Neuron (in vitro differentiated cells): Measurements from ENCODE around the gene FSTL5.

Source experiments
- H2AFZ ChIP-seq: one replicate; pipeline ENCODE4 v1.6.1; 2013; ENCODE audit warnings: low read depth, mild to moderate bottlenecking, inconsistent platforms, low read length, moderate library complexity
- H3K27me3 ChIP-seq: one replicate; pipeline ENCODE4 v1.6.1; 2013; ENCODE audit warnings: low read length; ENCODE audit not compliant: insufficient read depth
- H3K36me3 ChIP-seq: one replicate; pipeline ENCODE4 v1.6.1; 2013; ENCODE audit warnings: low read length; ENCODE audit not compliant: insufficient read depth
- H3K4me1 ChIP-seq: one replicate; pipeline ENCODE4 v1.6.1; 2013; ENCODE audit warnings: low read length; ENCODE audit not compliant: insufficient read depth
- H3K4me3 ChIP-seq: 2 replicates; pipeline ENCODE4 v1.5.1; 2013; ENCODE audit warnings: mild to moderate bottlenecking, low read length, moderate library complexity
- H3K9me3 ChIP-seq: one replicate; pipeline ENCODE4 v1.6.1; 2013; ENCODE audit warnings: low read length

The FSTL5 gene

DNA sequence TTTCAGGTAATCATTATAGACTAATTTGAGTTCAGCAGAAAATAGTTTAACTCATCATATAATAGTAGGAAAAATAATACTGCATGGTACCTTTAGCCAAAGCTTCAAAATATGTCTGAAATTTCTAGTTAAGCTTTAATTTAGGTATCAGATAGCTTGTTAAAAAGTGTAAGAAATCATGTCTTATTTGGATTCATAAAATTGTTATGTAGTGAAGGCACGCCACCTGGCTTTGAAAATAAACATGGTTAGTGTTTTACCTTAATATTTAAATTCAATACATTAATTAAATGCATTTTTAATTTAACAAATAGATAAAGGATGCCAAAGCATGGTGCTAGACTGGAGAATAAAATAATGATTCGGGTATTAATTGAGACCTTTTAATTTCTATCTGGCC lies 211.4 kb downstream of the FSTL5 start:
- no peaks in the 10 kb centered on the region for H3K4me1 ChIP-seq
- no peak overlapping the region for H3K4me3 ChIP-seq
- H3K36me3 ChIP-seq: no peaks in the 10 kb centered on the region
- no peaks in the 10 kb centered on the region for H3K9me3 ChIP-seq
- H3K27me3 ChIP-seq: no peaks in the 10 kb centered on the region
- no peak overlapping the region for H2AFZ ChIP-seq

DNA sequence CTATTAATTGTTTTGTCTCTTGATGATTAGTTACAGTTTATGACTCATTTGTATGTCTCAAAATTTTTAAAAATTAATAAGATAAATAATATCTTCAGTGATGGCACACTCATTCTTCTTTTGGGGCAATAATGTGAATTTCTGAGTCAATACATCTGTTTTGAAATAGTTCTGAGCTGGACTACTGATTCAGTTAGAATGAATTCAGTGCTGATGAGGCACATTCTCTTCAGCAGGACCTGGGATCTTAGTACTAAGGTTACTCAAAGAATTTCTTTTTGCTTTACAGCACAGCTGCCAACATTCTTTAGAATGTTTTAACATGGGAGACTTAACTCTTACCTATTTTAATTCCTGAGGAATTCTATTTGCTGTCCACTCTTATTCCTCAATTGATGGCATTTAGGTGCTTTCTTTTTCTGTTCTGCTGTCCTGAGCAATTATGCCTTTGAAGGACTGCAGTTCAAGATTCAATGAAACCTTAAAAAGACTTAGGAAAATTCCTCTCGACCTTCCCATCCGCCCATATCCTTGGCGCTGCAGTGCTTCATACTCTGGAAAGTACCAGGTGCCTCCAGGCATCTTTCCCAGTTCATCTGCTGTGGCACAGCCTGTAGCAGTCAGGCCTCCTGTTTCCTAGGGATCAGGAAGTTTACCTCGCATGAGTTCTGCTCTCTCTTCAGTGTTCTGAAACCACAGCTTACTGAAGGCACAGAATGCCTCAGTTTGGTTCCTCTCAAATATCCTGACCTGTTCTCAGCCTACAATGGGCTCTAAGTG lies 213.7 kb downstream of the FSTL5 start:
- no peaks in the 10 kb centered on the region for H3K36me3 ChIP-seq
- no peaks in the 10 kb centered on the region for H3K27me3 ChIP-seq
- no peaks in the 10 kb centered on the region for H3K9me3 ChIP-seq
- no peak overlapping the region for H3K4me3 ChIP-seq
- no peaks in the 10 kb centered on the region for H3K4me1 ChIP-seq
- H2AFZ ChIP-seq: no peak overlapping the region

GRCh38 chr4:161948026-161948770 lies 215.6 kb downstream of the FSTL5 start:
- H3K9me3 ChIP-seq: no peaks in the 10 kb centered on the region
- no peak overlapping the region for H2AFZ ChIP-seq
- no peaks in the 10 kb centered on the region for H3K36me3 ChIP-seq
- no peaks in the 10 kb centered on the region for H3K27me3 ChIP-seq
- H3K4me1 ChIP-seq: no peaks in the 10 kb centered on the region
- no peak overlapping the region for H3K4me3 ChIP-seq

- H3K36me3 ChIP-seq: no peaks in the 10 kb centered on the region
- H3K4me3 ChIP-seq: no peak overlapping the region
- H3K27me3 ChIP-seq: no peaks in the 10 kb centered on the region
- H2AFZ ChIP-seq: no peak overlapping the region
- no peaks in the 10 kb centered on the region for H3K4me1 ChIP-seq
- no peaks in the 10 kb centered on the region for H3K9me3 ChIP-seq
Observed at GRCh38 chr4:161937596-161937995, 226.2 kb downstream of the FSTL5 start.

- Histone ChIP-seq H3K4me1 (no peaks in the 10 kb centered on the region), H2AFZ (no peak overlapping the region), H3K36me3 (no peaks in the 10 kb centered on the region), H3K27me3 (no peaks in the 10 kb centered on the region), H3K4me3 (no peak overlapping the region), H3K9me3 (no peaks in the 10 kb centered on the region)
Observed at GRCh38 chr4:161936625-161937550, 226.9 kb downstream of the FSTL5 start.

- H3K9me3 ChIP-seq: no peaks in the 10 kb centered on the region
- no peaks in the 10 kb centered on the region for H3K36me3 ChIP-seq
- no peaks in the 10 kb centered on the region for H3K27me3 ChIP-seq
- no peak overlapping the region for H2AFZ ChIP-seq
- H3K4me3 ChIP-seq: no peak overlapping the region
- no peaks in the 10 kb centered on the region for H3K4me1 ChIP-seq
Observed at GRCh38 chr4:161931089-161931488, 232.7 kb downstream of the FSTL5 start.

DNA sequence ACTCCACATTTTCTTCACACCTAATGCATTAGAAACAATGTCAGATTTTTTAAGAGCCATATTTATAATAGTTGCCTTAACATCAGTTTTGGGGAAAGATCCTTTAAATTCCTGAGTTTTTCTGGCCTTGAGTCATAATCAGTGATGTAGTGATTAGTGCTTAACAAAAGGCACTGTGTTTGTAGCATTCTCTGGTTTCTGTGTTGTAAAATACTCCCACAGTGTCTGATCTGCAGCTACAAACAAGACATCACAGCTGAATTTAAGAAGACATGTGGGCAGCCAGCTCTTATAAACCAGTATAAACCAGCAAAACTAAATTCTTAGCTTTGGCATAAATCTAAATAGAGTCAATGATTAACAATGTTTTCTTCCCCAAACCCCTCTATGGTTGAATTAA lies 233.8 kb downstream of the FSTL5 start:
- Histone ChIP-seq H3K27me3 (no peaks in the 10 kb centered on the region), H3K4me1 (no peaks in the 10 kb centered on the region), H2AFZ (peak overlapping the region; percentile 36)

GRCh38 chr4:161926033-161926828 lies 237.6 kb downstream of the FSTL5 start:
- no peaks in the 10 kb centered on the region for H3K36me3 ChIP-seq
- H3K4me1 ChIP-seq: no peaks in the 10 kb centered on the region
- no peaks in the 10 kb centered on the region for H3K9me3 ChIP-seq
- no peak overlapping the region for H3K4me3 ChIP-seq
- no peak overlapping the region for H2AFZ ChIP-seq
- H3K27me3 ChIP-seq: no peaks in the 10 kb centered on the region

More for the DNA sequence above, 233.8 kb downstream of the FSTL5 start:
- Histone ChIP-seq H3K4me3 (no peak overlapping the region), H3K9me3 (no peaks in the 10 kb centered on the region), H3K36me3 (no peaks in the 10 kb centered on the region)

DNA sequence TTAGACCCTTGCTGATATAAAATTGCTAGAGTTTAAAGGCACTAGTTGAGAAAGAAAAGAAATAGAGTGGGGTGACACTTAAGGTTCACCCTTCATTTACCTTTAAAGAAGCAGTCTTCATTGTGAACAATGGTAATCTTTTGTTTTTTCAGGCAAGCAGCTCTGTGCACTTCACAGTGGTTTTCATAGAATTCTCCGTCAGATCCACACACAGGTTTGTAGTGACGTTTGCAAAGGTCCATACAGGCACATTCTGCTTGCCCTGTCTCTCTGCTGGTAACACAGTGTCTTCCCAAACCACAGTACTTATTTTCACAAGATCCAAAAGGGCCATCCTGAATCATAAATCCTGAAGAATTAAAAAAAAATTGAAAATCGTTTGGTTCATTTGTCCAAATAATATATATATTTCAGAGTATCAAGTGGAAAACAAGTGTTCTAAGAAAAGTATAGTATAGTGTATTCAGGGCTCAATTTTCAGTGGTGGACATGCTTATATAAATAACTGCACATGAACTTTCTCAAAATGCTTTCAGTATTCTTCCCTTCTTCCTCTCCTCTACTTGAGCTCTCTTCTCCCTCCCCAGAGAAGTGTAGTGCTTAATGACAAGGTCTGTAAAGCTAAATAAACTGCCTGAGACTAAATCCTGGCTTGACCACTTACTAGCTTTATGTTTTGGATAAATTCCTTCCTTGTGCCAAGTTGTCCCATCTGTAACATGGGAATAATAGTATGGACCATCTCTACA lies 243.3 kb downstream of the FSTL5 start:
- Histone ChIP-seq H3K4me1 (no peaks in the 10 kb centered on the region), H2AFZ (no peak overlapping the region), H3K27me3 (no peaks in the 10 kb centered on the region), H3K9me3 (no peaks in the 10 kb centered on the region), H3K36me3 (no peaks in the 10 kb centered on the region), H3K4me3 (no peak overlapping the region)

- H3K36me3 ChIP-seq: no peaks in the 10 kb centered on the region
- H3K9me3 ChIP-seq: no peaks in the 10 kb centered on the region
- no peaks in the 10 kb centered on the region for H3K27me3 ChIP-seq
- no peak overlapping the region for H2AFZ ChIP-seq
- no peak overlapping the region for H3K4me3 ChIP-seq
- no peaks in the 10 kb centered on the region for H3K4me1 ChIP-seq
Observed at GRCh38 chr4:161919442-161920220, 244.2 kb downstream of the FSTL5 start.

GRCh38 chr4:161916035-161916434 lies 247.8 kb downstream of the FSTL5 start:
- Histone ChIP-seq H2AFZ (no peak overlapping the region), H3K4me3 (no peak overlapping the region), H3K36me3 (no peaks in the 10 kb centered on the region), H3K9me3 (no peaks in the 10 kb centered on the region), H3K27me3 (no peaks in the 10 kb centered on the region), H3K4me1 (no peaks in the 10 kb centered on the region)
